Measurements from ENCODE around the gene MMP13.

- TF ChIP-seq CTCF (IDR thresholded peaks at IDR 0.05) (no peak), POLR2A (IDR thresholded peaks at IDR 0.05) (no peak), EP300 (IDR thresholded peaks at IDR 0.05) (no peak)
Measured at GRCh38 chr11:102926961-102927623, 28.4 kb downstream of the MMP13 start.
